HL-60 (cell line): ENCODE measurements around the gene UBFD1.

Experiments
- GABPA ChIP-seq: IDR thresholded peaks from 2 replicates; pipeline ENCODE4 v1.6.1; 2012; ENCODE audit warnings: low read depth
- POLR2AphosphoS5 ChIP-seq: IDR thresholded peaks from 2 replicates; pipeline ENCODE4 v1.6.1; 2012; ENCODE audit warnings: low read depth
- REST ChIP-seq: IDR thresholded peaks from 2 replicates; pipeline ENCODE4 v1.6.1; 2012; ENCODE audit warnings: low read depth; ENCODE audit not compliant: insufficient replicate concordance
- TF ChIP-seq, protein P1 (sequence below): IDR thresholded peaks from one replicate; pipeline ENCODE4 v1.5.1; 2011; ENCODE audit warnings: low read length, control low read depth, inconsistent platforms; ENCODE audit not compliant: insufficient read depth

DNA sequence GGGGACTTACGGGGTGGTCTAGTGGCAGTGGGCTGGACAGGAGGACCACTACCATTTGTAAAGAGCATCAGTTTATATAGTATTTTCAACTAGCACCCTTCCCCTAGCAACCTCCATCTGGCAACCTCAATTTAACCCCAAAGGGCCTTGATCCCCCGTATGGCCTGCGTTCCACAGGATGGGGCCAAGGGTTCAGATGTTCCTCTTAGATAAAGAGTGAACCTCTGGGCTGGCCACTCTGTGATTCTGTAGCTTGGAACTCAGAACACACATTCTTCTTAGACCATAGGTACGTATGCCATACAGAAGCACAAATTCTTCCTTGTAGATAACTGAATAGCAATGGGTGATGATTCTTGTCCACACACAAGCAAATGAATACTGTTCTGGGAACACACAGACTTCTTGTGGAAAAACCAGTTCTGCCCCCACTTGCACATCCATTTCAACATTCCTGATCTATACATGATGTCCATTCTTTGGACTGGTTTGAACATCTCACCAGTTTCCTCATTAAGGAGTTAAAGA lies 45.3 kb upstream of the UBFD1 start:
- TF ChIP-seq, protein P1, sequence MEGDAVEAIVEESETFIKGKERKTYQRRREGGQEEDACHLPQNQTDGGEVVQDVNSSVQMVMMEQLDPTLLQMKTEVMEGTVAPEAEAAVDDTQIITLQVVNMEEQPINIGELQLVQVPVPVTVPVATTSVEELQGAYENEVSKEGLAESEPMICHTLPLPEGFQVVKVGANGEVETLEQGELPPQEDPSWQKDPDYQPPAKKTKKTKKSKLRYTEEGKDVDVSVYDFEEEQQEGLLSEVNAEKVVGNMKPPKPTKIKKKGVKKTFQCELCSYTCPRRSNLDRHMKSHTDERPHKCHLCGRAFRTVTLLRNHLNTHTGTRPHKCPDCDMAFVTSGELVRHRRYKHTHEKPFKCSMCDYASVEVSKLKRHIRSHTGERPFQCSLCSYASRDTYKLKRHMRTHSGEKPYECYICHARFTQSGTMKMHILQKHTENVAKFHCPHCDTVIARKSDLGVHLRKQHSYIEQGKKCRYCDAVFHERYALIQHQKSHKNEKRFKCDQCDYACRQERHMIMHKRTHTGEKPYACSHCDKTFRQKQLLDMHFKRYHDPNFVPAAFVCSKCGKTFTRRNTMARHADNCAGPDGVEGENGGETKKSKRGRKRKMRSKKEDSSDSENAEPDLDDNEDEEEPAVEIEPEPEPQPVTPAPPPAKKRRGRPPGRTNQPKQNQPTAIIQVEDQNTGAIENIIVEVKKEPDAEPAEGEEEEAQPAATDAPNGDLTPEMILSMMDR: no peak
- TF ChIP-seq REST: no peak
- TF ChIP-seq GABPA: no peak
- TF ChIP-seq POLR2AphosphoS5: no peak
